ENCODE measurements around the gene GRIA4.

GRIA4 gene

DNA sequence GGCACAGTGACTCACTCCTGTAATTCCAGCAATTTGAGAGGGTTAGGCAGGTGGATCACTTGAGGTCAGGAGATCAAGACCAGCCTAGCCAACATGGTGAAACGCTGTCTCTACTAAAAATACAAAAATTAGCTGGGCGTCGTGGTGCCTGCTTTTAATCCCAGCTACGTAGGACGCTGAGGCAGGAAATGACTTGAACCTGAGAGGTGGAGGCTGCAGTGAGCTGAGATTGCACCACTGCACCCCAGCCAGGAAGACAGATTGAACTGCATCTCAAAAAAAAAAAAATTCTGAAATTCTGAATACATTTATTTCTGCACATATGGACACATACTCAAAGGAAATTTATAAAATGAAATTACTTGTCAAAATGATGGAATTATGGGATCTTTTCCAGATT is 103.2 kb downstream of the GRIA4 start:
- TF ChIP-seq, protein P1, sequence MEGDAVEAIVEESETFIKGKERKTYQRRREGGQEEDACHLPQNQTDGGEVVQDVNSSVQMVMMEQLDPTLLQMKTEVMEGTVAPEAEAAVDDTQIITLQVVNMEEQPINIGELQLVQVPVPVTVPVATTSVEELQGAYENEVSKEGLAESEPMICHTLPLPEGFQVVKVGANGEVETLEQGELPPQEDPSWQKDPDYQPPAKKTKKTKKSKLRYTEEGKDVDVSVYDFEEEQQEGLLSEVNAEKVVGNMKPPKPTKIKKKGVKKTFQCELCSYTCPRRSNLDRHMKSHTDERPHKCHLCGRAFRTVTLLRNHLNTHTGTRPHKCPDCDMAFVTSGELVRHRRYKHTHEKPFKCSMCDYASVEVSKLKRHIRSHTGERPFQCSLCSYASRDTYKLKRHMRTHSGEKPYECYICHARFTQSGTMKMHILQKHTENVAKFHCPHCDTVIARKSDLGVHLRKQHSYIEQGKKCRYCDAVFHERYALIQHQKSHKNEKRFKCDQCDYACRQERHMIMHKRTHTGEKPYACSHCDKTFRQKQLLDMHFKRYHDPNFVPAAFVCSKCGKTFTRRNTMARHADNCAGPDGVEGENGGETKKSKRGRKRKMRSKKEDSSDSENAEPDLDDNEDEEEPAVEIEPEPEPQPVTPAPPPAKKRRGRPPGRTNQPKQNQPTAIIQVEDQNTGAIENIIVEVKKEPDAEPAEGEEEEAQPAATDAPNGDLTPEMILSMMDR (IDR thresholded peaks at IDR 0.05; ENCODE audit: borderline replicate concordance, insufficient read depth, low read depth, low read length) = no peak
- H3K4me3 ChIP-seq (ENCODE audit: low read depth, low read length) = no peak overlapping the region

DNA sequence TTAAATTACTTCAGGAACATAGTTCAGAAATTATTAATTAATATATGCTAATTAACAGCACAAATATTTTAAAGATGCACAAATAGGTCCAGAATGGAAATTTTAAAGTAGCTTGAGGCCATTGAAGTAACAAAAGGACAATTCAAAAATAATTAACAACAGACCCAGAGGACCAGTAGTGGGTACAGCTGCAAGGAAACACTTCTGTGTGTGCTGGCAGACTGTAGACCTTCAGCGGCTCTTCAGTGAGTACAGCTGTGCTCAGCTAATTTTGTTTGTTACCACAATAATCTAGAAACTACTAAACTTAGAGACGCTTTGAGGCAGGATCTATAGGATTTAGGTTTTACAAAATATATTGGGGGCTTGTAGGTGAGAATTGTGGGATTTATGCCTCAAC is 103.8 kb downstream of the GRIA4 start:
- TF ChIP-seq, protein P1 (IDR thresholded peaks at IDR 0.05; ENCODE audit: borderline replicate concordance, insufficient read depth, low read depth, low read length) = no peak
- H3K4me3 ChIP-seq (ENCODE audit: low read depth, low read length) = no peak overlapping the region

DNA sequence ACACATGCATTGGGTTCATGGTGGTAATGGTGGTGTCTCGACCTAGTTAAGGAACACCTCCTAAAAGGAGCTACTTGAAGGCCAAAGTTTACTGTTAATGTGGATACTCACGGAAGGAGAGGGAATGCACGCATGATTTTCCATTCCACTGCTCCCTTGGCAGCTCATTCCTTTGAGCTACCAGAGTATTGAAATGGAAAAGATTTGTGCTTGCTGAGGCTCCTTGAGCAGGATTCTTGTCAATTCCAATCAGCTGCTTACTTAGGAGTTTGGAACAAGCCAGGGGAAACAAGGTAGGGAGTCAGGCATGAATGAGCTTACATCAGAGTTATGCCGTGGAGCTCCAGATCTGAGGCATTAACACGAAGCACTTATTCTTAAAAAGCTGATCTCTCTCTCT is 108.8 kb downstream of the GRIA4 start:
- TF ChIP-seq, protein P1 (IDR thresholded peaks at IDR 0.05; ENCODE audit: borderline replicate concordance, insufficient read depth, low read depth, low read length) = no peak
- H3K4me3 ChIP-seq (ENCODE audit: low read depth, low read length) = no peak overlapping the region

DNA sequence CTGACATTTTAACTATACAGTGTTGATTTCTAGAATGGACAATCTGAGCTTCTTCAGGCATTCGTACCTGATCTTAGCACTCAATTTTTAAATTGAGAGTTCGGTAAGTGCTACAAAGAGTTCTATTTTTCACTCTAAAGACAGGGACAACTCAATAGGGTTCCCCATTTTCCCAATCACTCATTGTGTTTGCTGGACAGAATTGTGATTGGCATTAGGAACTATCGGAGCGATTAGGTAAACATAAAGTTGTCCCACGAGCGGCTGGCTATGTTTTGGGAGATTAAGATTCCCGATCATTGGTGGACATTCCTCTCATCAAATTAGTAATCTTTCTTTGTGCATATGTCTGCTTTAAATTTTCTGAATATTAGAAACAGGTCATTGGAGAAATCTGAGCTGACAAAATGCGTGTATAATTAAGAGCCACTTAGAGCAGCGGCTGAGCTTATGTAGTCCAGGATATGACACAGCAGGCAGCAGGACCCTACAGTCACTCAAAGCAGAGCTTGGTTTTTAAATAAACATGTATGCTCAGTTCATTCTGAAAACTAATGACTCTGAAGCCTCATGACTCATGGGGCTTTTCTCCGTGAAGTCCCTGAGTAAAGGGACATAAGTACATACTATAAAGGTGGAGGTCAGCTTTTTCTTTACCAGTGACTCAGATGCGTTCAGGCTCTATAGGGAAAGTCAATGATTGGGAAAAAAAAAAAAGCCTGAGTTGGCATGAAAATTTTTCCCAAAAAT is 109.4 kb downstream of the GRIA4 start:
- H3K4me3 ChIP-seq (ENCODE audit: low read depth, low read length) = no peak overlapping the region
- TF ChIP-seq, protein P1 (IDR thresholded peaks at IDR 0.05; ENCODE audit: borderline replicate concordance, insufficient read depth, low read depth, low read length) = no peak

DNA sequence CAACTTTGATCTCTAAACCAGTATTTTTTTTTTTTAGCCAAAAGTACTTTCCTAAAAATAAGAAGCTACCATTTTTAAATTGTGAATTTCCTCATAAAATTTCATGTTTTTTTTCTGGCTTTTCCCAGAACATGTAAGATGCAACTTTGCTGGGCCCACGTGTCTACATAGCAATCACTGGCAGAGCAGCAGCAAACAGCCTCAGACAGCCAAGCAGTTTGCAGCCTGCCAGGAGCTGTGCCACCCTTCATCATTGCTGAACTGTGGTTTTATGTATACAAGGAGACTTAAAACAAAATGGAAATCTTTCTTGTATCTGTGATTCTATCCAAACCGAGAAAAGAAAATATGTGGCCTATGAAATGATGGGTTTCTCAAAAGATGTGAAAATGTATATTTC is 110.2 kb downstream of the GRIA4 start:
- no peak overlapping the region for H3K4me3 ChIP-seq (ENCODE audit: low read depth, low read length)
- TF ChIP-seq, protein P1 (IDR thresholded peaks at IDR 0.05; ENCODE audit: borderline replicate concordance, insufficient read depth, low read depth, low read length) = no peak

DNA sequence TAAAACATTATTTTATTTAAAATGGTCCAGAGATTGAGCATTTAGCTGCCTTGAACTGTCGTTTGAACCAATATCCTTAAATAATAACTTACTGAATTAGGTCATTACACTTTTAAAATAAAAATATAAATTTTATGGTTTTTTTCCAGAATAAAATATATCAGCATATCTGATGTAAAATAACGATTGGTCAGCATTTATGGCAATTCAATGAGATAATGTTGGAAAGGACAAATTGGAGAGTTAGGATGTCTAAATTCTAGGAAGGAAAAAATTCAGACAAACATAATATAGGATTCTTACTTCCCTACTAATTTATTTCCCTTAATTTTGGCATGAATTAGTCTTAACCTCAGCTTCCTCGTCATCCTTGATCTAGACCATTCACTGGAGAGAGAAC is 113.4 kb downstream of the GRIA4 start:
- no peak overlapping the region for H3K4me3 ChIP-seq (ENCODE audit: low read depth, low read length)
- TF ChIP-seq, protein P1 (IDR thresholded peaks at IDR 0.05; ENCODE audit: borderline replicate concordance, insufficient read depth, low read depth, low read length) = no peak

DNA sequence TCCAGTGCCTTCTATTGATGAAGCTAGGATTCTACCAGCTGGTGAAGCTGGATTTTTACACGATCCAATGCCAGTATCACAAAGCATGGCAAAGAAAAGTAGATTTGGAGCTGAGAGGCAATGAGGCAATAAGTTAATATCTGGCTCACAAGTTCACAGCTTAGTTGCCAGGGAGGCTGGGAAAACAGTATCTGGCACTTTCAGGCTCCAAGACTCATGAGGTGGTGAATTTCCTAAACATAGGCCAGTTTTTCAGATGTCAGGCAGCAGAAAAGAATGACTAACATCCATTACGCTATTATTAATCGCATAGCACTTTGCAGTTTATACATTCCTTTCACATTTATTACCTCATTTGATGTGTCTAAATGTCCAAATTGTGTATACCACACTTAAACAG is 122.7 kb downstream of the GRIA4 start:
- H3K4me3 ChIP-seq (ENCODE audit: low read depth, low read length) = no peak overlapping the region
- TF ChIP-seq, protein P1 (IDR thresholded peaks at IDR 0.05; ENCODE audit: borderline replicate concordance, insufficient read depth, low read depth, low read length) = no peak
